Right cardiac atrium (tissue), 5 donors: ENCODE measurements around the gene GABRB3. TPM values are rescaled to one million over a fixed set of nuclear protein-coding genes. Genes with fewer than 3 reads are reported as not detected.

ENCODE experiments used
- ATAC-seq, 2 donors: fragments of 200-7000 bp; cut with Tn5 transposase; one replicate each; pipeline versions ENCODE4 v1.8.0 to v1.9.1; 2020; ENCODE audit warnings: moderate library complexity in 2 of 2, mild to moderate bottlenecking in 1 of 2
- DNase-seq, 3 donors: peaks; one replicate each; pipeline ENCODE4 v3.0.0-alpha.2; 2020
- H3K27ac ChIP-seq: one replicate; pipeline ENCODE4 v1.5.1; 2013; ENCODE audit warnings: mild to moderate bottlenecking, low read length, control low read depth, moderate library complexity
- H3K27me3 ChIP-seq: one replicate; pipeline ENCODE4 v1.6.1; 2013; ENCODE audit not compliant: control insufficient read depth, insufficient read depth
- H3K4me1 ChIP-seq: one replicate; pipeline ENCODE4 v1.6.1; 2013; ENCODE audit warnings: low read length; ENCODE audit not compliant: control insufficient read depth, insufficient read depth
- H3K4me3 ChIP-seq: one replicate; pipeline ENCODE4 v1.5.1; 2013; ENCODE audit warnings: low read length, control low read depth
- H3K9me3 ChIP-seq: one replicate; pipeline ENCODE4 v1.6.1; 2013; ENCODE audit warnings: low read length; ENCODE audit not compliant: control insufficient read depth
- WGBS: extraction: QIAGEN DNeasy Blood & Tissue Kit; methylation state at CpG from one replicate; pipeline ENCODE4 v1.1.7; 2013; 5-methylcytosine and 5-hydroxymethylcytosine counted together
- intact Hi-C, 4 donors: fragments of 100-400 bp; cut with DNase I; formaldehyde crosslinking; loops; one replicate each; pipeline versions ENCODE4 v1.11.0 to v1.14.0; 2022 to 2023
- long read RNA-seq, 4 donors: library from polyadenylated mRNA; unstranded; transcript quantifications; one replicate each; pipeline ENCODE4 v2.0.0, GENCODE V29; 2020 to 2021
- polyA plus RNA-seq: library from polyadenylated mRNA; stranded (reverse); fragments of 200-250 nt; gene quantifications from one replicate; pipeline ENCODE4 v1.2.3, GENCODE V29; 2013
- total RNA-seq, 4 donors: library from RNA; stranded (reverse); fragmentation: NEBNext Ultra II Directional; extraction: Animal tissue kit (Norgen Biotek cat#: 25700); gene quantifications; one replicate each; pipeline ENCODE4 v1.2.1, GENCODE V29; 2021
- donor health status: healthy with polysubstance abuse.
- donor health status: DM: no; HTN: yes; CAD: no.
- donor health status: DM: no; HTN: no; CAD: no.
- donor health status: DM: no; HTN: yes; CAD: no; lungs with severe emphysema.
- donor health status: DM: yes; HTN: yes; CAD: no.

Gene GABRB3
- total RNA-seq (10 to 100 TPM; 23.7 to 63.4 (median 28.7) TPM), polyA plus RNA-seq (6.3 TPM)
- long read RNA-seq, donor 1, full-length matches to known transcripts: 77 of 92 reads
- long read RNA-seq, donor 1, partial matches to known transcripts: 7 of 92 reads
- long read RNA-seq, donor 1, other reads (novel, unspliced or antisense): 8 of 92 reads
- long read RNA-seq, donor 2, full-length matches to known transcripts: 21 of 23 reads
- long read RNA-seq, donor 2, partial matches to known transcripts: 0 of 23 reads
- long read RNA-seq, donor 2, other reads (novel, unspliced or antisense): 2 of 23 reads
- long read RNA-seq, donor 3, full-length matches to known transcripts: 32 of 70 reads
- long read RNA-seq, donor 3, partial matches to known transcripts: 23 of 70 reads
- long read RNA-seq, donor 3, other reads (novel, unspliced or antisense): 15 of 70 reads
- long read RNA-seq, donor 4, full-length matches to known transcripts: 19 of 22 reads
- long read RNA-seq, donor 4, partial matches to known transcripts: 2 of 22 reads
- long read RNA-seq, donor 4, other reads (novel, unspliced or antisense): 1 of 22 reads

DNA sequence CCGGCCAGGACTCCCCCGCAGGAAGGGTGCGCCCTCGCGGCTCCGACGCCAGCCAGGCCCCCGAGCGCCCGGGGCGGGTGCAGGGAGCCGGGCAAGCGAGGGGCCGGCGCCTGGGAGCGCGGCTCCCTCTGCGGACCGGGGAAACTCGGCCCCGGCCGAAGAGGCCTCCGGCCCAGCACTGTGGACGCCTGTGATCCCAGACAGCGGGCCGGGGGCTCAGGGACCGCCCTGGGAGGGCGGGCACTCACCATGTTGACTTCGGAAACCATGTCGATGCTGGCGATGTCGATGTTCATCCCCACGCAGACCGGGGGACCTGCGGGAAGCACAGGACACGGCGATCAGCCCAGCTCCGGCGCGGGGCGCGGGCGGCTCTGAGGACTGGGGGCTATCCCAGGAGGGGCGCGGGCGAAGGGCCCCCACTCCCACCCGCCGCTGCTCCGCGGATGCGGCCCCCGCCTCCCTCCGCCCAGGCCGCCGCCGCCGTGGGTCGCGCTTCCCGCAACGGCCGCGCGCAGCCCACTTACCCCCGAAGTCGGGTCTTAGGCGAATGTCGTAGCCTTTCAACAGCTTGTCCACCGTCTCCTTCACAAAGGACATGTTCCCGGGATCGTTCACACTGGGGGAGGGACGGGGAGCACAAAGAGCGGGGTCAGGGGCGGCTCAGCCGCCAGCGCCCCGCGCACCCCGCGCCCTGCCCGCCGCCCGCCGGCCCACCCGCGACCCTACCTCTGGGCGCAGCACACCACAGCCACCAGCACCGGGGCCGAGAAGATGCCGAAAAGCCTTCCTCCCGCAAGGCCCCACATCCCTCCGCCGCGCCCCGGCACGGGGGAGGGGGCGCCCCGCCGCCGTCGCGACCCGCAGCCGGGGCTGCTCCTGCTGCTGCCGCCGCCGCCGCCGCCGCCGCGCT lies at the start of gene GABRB3:
Gene GABRB3, minus strand, starts transcription at position 913 of the 913 bp plus-strand sequence.
- peak in 2 of 3 donors; percentile 38 to 50 for DNase-seq
- Histone ChIP-seq H3K4me1 (no peaks in the 10 kb centered on the region), H3K9me3 (no peaks in the 10 kb centered on the region), H3K27ac (peak within 1 kb of the TSS; percentile 67), H3K4me3 (peak within 1 kb of the TSS; percentile 83), H3K27me3 (peaks cover 3% of the 10 kb centered on the region)
- ATAC-seq: peak; percentile 26 to 57
- intact Hi-C loops: loop anchor here in 1 of 4 donors (10.0 kb wide), 1 partner anchor 488 kb away; no protein-coding TSS in a partner anchor
- 2% methylated on average over 110 of the region's 112 CpGs for WGBS

DNA sequence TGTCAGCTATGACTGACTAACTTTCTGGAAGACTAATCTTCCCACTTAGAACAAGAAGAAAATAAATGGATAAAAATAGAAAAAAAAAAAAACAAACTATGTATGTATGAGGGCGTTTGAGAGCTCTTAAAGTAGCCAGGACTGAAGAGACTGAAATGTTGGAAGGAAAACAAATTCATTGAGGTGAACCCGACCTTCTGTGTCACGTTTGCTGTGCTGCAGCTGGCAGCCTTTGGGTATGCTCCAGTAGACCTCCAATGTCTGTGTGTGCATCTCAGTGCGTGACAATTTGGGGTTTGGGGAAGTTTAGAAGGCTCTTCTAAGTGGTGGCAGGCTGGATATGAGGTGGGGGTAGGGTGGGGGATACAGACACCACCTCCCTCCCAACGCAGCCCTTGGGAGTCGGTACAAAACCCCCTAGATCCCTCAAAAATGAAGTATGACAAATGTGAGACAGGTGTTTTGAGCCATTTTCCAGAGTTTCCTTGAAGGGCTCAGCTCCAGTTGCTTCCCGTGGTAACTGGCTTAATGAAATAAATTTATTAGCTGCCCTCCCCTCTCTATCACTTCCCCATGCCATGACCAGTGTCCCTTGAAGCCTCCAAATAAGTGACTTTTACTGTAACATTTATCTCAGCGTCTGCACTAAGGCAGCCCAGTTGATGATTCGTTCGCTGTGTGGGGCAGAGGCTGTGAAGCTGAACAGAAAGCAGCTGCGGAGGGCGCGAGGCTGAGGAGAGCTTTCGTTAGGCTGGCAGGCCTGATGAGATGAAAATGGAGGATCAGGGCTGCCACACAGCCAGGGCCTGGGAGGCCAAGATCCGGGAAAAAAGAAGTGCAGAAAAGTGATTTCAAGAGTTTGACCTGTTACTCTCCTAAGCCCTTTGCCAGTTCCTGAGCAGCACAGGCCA lies 34.9 kb upstream of the GABRB3 start:
- H3K4me1 ChIP-seq: peaks cover 2% of the 10 kb centered on the region
- 42% methylated on average over 15 of the region's 15 CpGs for WGBS
- H3K4me3 ChIP-seq: no peak overlapping the region
- no peaks in the 10 kb centered on the region for H3K9me3 ChIP-seq
- ATAC-seq (peak; percentile 41 to 45), DNase-seq (peak in 2 of 3 donors; percentile 37 to 49)
- no peaks in the 10 kb centered on the region for H3K27me3 ChIP-seq
- intact Hi-C loops: no loop called here
- no peak overlapping the region for H3K27ac ChIP-seq

DNA sequence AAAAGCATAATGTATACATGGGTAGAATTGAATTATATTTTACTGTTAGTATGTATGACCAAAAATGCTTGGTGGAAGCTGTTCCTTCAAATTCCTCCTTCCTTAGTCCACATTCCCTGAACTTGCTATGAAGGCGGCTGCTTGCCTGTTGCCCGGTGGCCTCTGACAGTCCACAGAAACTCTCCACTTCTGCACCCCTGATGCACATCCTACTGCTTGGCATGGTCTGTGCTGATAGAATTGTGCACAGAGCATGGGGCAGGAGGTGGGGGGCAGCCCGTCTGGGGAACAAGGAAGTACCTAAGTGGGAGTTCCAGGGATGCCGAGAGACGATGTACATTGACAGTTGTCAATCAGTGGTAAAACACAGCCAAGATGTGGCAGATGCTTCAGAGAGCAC lies 33.7 kb upstream of the GABRB3 start:
- no peak for DNase-seq
- no peak overlapping the region for H3K27ac ChIP-seq
- H3K4me3 ChIP-seq: no peak overlapping the region
- 54% methylated on average over 5 of the region's 5 CpGs for WGBS
- ATAC-seq: peak in 1 of 2 donors; percentile 39
- H3K4me1 ChIP-seq: peaks cover 2% of the 10 kb centered on the region
- intact Hi-C loops: no loop called here
- no peaks in the 10 kb centered on the region for H3K27me3 ChIP-seq
- H3K9me3 ChIP-seq: no peaks in the 10 kb centered on the region

DNA sequence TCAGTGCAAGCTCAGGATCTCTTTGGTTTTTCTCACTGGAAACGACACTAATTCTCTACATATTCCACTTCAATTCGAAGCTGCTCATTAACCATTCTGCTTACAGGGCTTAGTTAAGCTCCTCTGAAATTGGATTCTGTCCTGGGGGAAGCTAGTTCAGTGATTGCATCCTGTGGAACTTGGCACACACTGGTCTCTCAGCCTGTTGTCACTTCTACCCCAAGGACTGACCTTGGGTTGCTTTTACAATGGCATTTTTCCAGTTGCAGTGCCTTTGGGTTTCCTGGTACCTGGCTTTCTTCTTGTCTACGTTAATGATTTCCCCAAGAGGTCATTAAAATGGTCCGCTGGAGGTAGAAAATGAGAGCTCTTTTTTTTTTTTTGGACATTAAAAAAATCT lies 33.3 kb upstream of the GABRB3 start:
- H3K27ac ChIP-seq: no peak overlapping the region
- no peaks in the 10 kb centered on the region for H3K27me3 ChIP-seq
- H3K9me3 ChIP-seq: no peaks in the 10 kb centered on the region
- WGBS: 25% methylated on average over 4 of the region's 4 CpGs
- no peak for DNase-seq
- intact Hi-C loops: no loop called here
- peak; percentile 84 for ATAC-seq
- peaks cover 2% of the 10 kb centered on the region for H3K4me1 ChIP-seq
- no peak overlapping the region for H3K4me3 ChIP-seq

DNA sequence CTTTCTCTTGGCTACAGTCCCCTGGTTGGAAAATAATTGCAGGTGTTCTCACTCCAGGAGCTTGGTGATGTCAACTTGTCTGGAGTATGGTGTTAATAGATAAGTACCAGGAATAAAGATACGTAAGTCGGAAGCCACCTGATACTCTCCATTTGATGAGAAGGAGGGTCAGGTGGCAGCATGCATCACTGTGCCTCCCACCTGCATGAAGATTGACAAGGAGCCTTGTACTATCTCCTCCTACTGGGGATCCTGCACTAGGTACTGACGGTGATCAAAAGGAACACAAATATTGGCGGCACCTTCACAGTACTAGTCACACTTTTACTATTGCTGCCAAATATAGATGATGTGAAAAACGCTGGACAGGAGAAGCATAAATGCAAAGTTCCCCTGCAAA lies 32.6 kb upstream of the GABRB3 start:
- Histone ChIP-seq H3K27ac (no peak overlapping the region), H3K4me3 (no peak overlapping the region), H3K27me3 (no peaks in the 10 kb centered on the region), H3K4me1 (peaks cover 2% of the 10 kb centered on the region), H3K9me3 (no peaks in the 10 kb centered on the region)
- DNase-seq (no peak), ATAC-seq (no peak)
- intact Hi-C loops: no loop called here
- WGBS: 39% methylated on average over 5 of the region's 5 CpGs

DNA sequence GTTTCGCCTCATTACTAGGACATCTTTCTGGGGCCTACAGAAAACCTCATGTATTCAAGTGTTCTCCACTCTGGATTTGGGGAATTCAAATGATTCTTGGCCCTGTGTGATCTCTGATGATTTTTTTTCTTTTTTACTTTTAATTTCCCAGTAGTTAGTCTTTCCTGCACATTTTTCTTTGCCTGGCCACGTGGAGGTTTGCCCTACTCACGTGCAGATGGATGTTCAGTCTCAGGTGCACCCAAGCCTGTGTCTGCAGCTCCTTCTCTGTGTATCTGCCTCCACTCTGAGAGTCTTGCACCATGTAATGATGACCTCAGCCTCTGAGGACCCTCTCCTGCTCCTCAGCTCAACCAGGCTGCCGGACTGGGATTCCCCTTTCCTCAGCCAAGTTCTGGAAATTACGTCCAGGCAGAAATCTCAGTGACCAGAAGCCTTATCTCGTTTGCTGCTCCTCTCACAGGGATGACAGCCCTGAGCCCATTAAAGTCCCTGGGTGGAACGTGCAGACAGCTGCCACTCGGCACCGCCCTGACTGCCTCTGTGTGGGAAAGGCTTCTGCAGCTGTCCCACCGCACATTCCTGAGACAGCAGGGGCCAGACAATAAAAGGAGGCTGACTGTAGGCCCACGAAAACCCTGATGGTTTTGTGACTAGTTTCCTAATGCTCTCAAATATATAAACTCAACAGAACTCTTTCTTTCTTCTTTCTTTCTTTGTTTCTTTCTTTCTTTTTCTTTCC lies 31.4 kb upstream of the GABRB3 start:
- DNase-seq (no peak), ATAC-seq (no peak)
- H3K9me3 ChIP-seq: no peaks in the 10 kb centered on the region
- no peaks in the 10 kb centered on the region for H3K27me3 ChIP-seq
- no peak overlapping the region for H3K4me3 ChIP-seq
- H3K4me1 ChIP-seq: peaks cover 2% of the 10 kb centered on the region
- intact Hi-C loops: no loop called here
- no peak overlapping the region for H3K27ac ChIP-seq
- 38% methylated on average over 11 of the region's 11 CpGs for WGBS

DNA sequence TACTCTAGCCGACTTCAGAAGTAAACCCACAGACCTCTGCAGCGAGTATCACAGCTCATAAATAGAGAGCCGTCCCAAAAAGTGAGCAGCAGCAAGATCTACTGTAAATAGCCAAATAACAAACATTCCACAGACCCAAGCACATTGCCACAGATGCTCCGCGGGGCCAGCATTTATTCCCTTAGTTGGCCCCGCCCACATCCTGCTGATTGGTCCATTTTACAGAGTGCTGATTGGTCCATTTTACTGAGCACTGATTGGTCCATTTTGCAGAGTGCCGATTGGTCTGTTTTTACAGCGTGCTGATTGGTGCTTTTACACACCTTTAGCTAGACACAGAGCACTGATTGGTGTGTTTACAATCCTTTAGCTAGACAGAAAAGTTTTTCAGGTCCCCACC lies 17.3 kb upstream of the GABRB3 start:
- no peak for DNase-seq
- intact Hi-C loops: no loop called here
- no peaks in the 10 kb centered on the region for H3K27me3 ChIP-seq
- 86% methylated on average over 8 of the region's 8 CpGs for WGBS
- ATAC-seq: no peak
- no peaks in the 10 kb centered on the region for H3K9me3 ChIP-seq
- no peak overlapping the region for H3K27ac ChIP-seq
- no peaks in the 10 kb centered on the region for H3K4me1 ChIP-seq
- H3K4me3 ChIP-seq: no peak overlapping the region

DNA sequence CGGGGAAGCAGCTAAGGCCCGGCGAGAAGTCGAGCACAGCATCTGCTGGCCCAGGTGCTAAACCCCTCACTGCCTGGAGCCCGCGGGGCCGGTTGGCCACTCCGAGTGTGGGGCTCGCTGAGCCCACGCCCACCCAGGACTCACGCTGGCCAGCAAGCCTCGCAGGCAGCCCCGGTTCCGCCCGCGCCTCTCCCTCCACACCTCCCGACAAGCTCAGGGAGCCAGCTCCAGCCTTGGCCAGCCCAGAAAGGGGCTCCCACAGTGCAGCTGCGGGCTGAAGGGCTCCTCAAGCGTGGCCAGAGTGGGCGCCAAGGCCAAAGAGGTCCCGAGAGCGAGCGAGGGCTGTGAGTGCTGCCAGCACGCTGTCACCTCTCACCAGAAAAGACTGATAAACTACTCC lies 8.9 kb upstream of the GABRB3 start:
- WGBS: 70% methylated on average over 24 of the region's 24 CpGs
- peak in 1 of 3 donors; percentile 33 for DNase-seq
- intact Hi-C loops: no loop called here

DNA sequence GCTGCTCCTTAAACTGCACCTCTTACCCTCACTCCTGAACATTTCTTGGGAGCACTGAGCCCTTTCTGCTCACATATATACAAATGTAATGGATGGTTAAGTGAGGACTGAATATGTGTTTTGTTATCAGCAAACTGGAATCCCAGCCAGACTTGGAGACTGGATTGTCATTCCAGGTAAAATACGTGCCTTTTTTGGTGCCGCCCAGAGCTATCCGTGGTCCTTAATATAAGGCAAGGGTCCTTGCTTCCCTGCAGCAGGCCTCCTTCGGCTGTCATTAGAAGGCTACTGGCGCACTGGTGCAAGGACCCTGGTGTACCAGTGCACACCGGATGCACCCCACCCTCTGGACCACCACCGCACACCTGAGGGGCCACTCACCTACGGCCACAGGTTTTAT lies 1.1 kb upstream of the GABRB3 start:
- Histone ChIP-seq H3K4me1 (no peaks in the 10 kb centered on the region), H3K9me3 (no peaks in the 10 kb centered on the region), H3K27me3 (peaks cover 3% of the 10 kb centered on the region), H3K27ac (no peak overlapping the region), H3K4me3 (peak overlapping the region; percentile 83)
- intact Hi-C loops: loop anchor here in 1 of 4 donors (10.0 kb wide), 1 partner anchor 489 kb away; no protein-coding TSS in a partner anchor
- 16% methylated on average over 8 of the region's 8 CpGs for WGBS
- ATAC-seq (no peak), DNase-seq (no peak)

More for the DNA sequence above, 8.9 kb upstream of the GABRB3 start:
- H3K4me1 ChIP-seq: no peaks in the 10 kb centered on the region
- no peaks in the 10 kb centered on the region for H3K27me3 ChIP-seq
- H3K27ac ChIP-seq: no peak overlapping the region
- H3K4me3 ChIP-seq: no peak overlapping the region
- ATAC-seq: no peak
- H3K9me3 ChIP-seq: no peaks in the 10 kb centered on the region
